ENCODE results near the gene SERPINB4.
"Not testable (repeated sequence)": the region's sequence is repeated elsewhere in the genome, so short reads cannot be mapped to it uniquely, and the experiment has no call there.

DNA sequence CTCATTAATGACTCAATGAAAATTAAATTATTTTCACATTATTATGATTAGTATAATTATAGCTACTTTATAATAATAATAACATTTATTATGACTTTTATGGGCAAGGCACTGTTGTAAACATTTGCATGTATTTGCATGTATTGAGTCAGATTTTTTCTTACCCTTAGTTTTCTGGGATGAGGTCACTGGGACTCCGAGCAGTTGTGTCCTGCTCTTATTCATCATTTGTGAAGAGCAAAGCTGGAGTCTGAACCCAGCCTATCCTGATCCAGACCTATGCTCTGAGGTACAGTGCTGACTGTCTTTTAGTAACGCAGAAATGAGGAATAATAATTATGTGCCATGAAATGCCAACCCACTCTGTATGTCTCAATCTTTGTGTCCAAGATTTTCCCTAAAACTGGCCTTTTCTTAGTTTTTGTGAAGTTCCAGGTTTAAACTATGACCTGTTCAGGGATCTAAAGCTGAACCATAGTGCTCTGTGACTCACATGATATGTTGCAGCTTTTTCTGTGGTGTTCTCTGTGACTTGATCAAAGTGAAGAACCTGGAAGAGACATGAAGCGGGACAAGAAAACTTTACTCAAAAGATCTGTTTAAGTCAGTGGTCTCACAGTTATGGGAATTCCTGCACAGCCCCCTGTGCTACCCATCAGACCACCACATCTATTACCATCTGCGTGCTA, 1.2 kb downstream of the SERPINB4 start:
- TF ChIP-seq, protein P1, sequence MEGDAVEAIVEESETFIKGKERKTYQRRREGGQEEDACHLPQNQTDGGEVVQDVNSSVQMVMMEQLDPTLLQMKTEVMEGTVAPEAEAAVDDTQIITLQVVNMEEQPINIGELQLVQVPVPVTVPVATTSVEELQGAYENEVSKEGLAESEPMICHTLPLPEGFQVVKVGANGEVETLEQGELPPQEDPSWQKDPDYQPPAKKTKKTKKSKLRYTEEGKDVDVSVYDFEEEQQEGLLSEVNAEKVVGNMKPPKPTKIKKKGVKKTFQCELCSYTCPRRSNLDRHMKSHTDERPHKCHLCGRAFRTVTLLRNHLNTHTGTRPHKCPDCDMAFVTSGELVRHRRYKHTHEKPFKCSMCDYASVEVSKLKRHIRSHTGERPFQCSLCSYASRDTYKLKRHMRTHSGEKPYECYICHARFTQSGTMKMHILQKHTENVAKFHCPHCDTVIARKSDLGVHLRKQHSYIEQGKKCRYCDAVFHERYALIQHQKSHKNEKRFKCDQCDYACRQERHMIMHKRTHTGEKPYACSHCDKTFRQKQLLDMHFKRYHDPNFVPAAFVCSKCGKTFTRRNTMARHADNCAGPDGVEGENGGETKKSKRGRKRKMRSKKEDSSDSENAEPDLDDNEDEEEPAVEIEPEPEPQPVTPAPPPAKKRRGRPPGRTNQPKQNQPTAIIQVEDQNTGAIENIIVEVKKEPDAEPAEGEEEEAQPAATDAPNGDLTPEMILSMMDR (IDR thresholded peaks at IDR 0.05) = not testable (repeated sequence)
- TF ChIP-seq POLR2AphosphoS5, EP300, POLR2A (IDR thresholded peaks at IDR 0.05): not testable (repeated sequence)

All from suprapubic skin (tissue), 4 donors.